GM12865 (cell line): ENCODE data around the gene CFAP77.

Experiments
- DNase-seq: peaks from one replicate; pipeline ENCODE4 v3.0.0; 2010; ENCODE audit warnings: low read depth
- H3K4me3 ChIP-seq: 2 replicates; pipeline ENCODE4 v1.5.1; 2011; ENCODE audit warnings: mild to moderate bottlenecking, low read depth, low read length, control low read depth
- TF ChIP-seq, protein P1 (sequence below): IDR thresholded peaks from 2 replicates; pipeline ENCODE4 v1.5.1; 2011; ENCODE audit warnings: low read length, control low read depth, low read depth, inconsistent platforms; ENCODE audit not compliant: insufficient read depth; ENCODE audit errors: missing control alignments

CFAP77 gene

DNA sequence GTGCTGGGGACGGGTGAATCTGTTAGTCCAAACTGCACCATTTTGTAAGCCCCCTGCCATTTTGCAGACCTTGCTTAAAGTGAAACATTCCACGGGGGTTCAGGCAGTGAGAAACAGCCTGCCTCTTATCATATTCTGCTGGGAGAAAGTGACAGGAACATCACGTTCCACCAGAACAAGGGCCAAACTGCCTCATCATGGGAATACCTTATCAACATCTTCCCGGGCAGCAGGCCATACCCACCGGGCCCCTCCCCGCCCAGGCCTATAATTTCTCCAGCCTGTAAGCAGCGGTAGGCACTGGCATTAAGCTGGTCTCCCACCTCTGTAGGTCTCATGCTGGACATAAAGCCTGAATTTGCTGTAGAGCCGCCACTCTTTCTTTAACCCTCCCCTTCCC, 1.5 kb upstream of the CFAP77 start:
- DNase-seq = no peak
- H3K4me3 ChIP-seq = no peak overlapping the region
- TF ChIP-seq, protein P1, sequence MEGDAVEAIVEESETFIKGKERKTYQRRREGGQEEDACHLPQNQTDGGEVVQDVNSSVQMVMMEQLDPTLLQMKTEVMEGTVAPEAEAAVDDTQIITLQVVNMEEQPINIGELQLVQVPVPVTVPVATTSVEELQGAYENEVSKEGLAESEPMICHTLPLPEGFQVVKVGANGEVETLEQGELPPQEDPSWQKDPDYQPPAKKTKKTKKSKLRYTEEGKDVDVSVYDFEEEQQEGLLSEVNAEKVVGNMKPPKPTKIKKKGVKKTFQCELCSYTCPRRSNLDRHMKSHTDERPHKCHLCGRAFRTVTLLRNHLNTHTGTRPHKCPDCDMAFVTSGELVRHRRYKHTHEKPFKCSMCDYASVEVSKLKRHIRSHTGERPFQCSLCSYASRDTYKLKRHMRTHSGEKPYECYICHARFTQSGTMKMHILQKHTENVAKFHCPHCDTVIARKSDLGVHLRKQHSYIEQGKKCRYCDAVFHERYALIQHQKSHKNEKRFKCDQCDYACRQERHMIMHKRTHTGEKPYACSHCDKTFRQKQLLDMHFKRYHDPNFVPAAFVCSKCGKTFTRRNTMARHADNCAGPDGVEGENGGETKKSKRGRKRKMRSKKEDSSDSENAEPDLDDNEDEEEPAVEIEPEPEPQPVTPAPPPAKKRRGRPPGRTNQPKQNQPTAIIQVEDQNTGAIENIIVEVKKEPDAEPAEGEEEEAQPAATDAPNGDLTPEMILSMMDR = no peak

DNA sequence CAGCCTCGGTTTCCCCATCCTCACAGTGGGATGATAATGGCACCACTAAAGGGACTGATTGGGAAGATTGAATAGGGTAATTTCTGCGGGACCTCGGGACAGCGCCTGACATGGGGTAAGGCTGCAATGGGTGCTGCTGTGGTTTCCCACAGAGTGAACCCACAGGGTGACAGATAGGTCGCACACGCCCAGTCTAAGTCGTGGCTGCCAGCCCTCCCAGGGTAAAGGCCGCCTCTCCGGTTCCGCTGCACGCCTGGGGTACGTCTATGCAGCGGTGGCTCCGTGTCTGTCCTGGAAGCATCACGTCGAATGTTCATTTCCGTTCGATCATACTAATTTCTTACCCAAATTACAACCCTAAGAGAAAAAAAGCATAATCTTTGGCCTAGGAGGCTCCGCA, 631 bp downstream of the CFAP77 start:
- H3K4me3 ChIP-seq = no peak overlapping the region; the same call in 1 of the 2 replicates
- TF ChIP-seq, protein P1 = no peak
- peak; percentile 20 for DNase-seq

DNA sequence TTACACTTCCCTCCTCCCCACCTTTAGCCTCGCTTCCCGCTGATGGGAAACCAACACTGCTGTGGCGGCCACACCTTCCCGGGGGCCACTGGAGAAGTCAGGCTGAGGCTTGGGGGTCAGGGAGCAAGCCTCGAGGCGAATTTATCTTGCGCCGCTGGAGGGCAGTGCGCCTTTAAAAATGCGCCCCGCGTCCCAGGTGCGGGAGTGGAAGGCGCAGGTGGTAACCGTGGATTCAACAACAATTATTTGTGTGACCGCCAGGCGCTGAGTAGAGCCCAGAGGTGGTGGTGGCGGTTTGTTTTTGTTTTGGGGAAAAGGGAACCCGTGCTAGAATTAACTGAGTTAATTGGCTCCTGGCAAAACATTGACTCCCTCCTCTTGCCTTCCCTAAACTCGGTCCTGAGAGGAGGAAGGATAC, 1.1 kb downstream of the CFAP77 start:
- DNase-seq = peak; percentile 80
- no peak overlapping the region for H3K4me3 ChIP-seq
- TF ChIP-seq, protein P1 = peak; percentile 73

DNA sequence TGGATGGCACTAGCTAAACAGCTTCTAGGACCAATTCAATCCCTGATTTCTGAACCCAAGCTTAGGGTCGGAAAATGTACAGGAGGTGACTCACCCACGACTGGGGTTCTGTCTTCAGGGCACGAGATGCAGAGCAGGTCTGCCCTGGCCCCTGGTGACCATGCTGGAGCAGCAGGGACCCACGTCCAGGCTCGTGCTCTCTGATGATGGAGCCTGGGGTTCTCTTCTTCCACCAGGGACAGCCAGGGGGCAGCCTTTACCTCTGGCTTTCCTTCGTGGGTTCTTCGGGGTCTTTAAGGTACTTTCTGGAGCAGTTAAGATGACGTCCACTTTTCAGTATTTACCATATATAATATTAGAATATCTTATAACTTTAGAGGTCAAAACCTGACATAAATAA, 2.1 kb downstream of the CFAP77 start:
- TF ChIP-seq, protein P1 = peak; percentile 47
- peak; percentile 16 for DNase-seq
- no peak overlapping the region for H3K4me3 ChIP-seq

DNA sequence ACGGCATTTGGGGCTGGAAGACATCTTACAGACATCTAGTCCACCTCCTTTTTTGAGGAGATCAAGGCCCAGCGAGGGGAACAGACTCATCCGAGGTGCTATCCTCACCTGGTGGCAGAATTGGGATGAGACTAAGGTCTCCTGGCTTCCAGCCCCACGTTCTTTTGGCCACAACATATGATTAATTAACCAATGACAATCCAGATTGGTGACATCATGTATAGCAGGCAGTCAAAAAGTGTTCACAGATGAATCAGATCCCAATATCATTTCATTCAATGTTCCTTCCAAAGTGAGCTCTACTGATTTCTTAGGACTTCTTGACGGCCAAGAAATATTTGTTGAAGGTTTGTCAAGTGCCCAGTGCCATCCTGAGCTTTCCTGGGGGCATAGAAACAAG, 3.9 kb downstream of the CFAP77 start:
- no peak for DNase-seq
- H3K4me3 ChIP-seq = no peak overlapping the region
- TF ChIP-seq, protein P1 = no peak

DNA sequence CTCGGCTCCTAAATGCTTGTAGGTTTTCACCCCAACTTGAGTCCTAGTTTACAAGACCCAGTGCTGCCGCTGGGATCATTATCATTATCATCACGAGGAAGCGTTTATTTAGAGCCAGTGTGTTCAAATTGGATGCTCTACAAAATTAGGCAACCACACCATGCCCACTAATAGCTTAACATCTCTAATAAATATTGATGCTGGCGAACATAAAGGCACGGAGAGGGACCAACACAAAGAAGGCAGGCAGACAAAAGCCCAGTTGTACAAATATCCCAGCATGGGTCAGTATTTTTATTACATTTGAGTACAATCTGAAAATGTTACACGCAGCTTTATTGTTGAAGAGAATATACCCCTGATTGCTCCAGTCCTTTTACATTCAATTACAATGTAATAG, 4.7 kb downstream of the CFAP77 start:
- H3K4me3 ChIP-seq = no peak overlapping the region
- TF ChIP-seq, protein P1 = no peak

DNA sequence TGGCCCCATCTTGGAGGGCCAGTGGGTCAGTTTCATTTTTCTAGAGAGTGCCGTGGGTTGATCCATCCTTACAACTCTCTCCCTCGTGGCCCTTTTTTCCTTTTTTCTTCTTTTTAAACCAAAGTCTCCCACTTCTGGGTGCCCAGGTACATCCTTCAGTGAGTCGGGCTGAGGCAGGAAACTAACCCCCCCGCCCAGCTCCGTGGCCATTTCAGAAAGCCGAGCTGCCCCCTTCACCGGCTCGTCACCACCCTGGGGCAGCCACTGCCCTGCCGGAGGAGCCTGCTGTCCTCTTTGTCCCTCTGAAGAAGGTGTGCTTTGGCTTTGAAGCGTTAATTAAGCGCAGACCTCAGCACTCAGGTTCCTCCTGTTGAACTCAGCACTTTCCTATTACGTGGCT, 5.2 kb downstream of the CFAP77 start:
- no peak overlapping the region for H3K4me3 ChIP-seq
- DNase-seq = no peak
- TF ChIP-seq, protein P1 = no peak

More for the DNA sequence above, 4.7 kb downstream of the CFAP77 start:
- DNase-seq = no peak
